Stomach (tissue), 4 donors: ENCODE measurements around the gene MYPOP.

Experiments used
- EP300 ChIP-seq: sonication (generic); formaldehyde crosslinking; IDR thresholded peaks from one replicate; pipeline ENCODE4 v1.6.1; 2017; ENCODE audit warnings: antibody characterized with exemption
- POLR2A ChIP-seq, 4 donors: fragments of 450-650 bp; IDR thresholded peaks; one replicate each; pipeline ENCODE4 v1.6.1; 2016; ENCODE audit warnings: antibody characterized with exemption in 4 of 4, control low read depth in 2 of 4, mild to moderate bottlenecking in 1 of 4, moderate library complexity in 1 of 4
- POLR2AphosphoS5 ChIP-seq, 3 donors: sonication (generic); formaldehyde crosslinking; IDR thresholded peaks; one replicate each; pipeline ENCODE4 v1.6.1; 2016; ENCODE audit warnings: antibody characterized with exemption in 3 of 3
- TF ChIP-seq, protein P1 (sequence below), 7 experiments: fragments of 450-650 bp in 4 of 7; fragments of 200-600 bp in 3 of 7; sonication (generic) in 3 of 7; IDR thresholded peaks; one replicate each; pipeline ENCODE4 v1.5.1; 2016 to 2019; ENCODE audit warnings: antibody characterized with exemption in 7 of 7, control low read depth in 2 of 7, mild to moderate bottlenecking in 1 of 7

GRCh38 chr19:45865269-45865948 is 37.0 kb downstream of the MYPOP start:
- TF ChIP-seq, protein P1, sequence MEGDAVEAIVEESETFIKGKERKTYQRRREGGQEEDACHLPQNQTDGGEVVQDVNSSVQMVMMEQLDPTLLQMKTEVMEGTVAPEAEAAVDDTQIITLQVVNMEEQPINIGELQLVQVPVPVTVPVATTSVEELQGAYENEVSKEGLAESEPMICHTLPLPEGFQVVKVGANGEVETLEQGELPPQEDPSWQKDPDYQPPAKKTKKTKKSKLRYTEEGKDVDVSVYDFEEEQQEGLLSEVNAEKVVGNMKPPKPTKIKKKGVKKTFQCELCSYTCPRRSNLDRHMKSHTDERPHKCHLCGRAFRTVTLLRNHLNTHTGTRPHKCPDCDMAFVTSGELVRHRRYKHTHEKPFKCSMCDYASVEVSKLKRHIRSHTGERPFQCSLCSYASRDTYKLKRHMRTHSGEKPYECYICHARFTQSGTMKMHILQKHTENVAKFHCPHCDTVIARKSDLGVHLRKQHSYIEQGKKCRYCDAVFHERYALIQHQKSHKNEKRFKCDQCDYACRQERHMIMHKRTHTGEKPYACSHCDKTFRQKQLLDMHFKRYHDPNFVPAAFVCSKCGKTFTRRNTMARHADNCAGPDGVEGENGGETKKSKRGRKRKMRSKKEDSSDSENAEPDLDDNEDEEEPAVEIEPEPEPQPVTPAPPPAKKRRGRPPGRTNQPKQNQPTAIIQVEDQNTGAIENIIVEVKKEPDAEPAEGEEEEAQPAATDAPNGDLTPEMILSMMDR (IDR thresholded peaks at IDR 0.05): no peak
- TF ChIP-seq POLR2A (IDR thresholded peaks at IDR 0.05) (no peak), POLR2AphosphoS5 (IDR thresholded peaks at IDR 0.05) (no peak), EP300 (no peak)
